H54 (cell line): ENCODE results near the gene STEAP1B.
"Not testable (repeated sequence)": the region's sequence is repeated elsewhere in the genome, so short reads cannot be mapped to it uniquely, and the experiment has no call there.

ENCODE experiments used
- DNase-seq: peaks from one replicate; pipeline ENCODE4 v3.0.0; 2011; ENCODE audit warnings: low spot score, mixed read lengths; ENCODE audit not compliant: insufficient read length
- FAIRE-seq: peaks from 3 replicates; lab custom pipeline; 2011; peaks lifted over from hg19 to GRCh38; lab: Jason Lieb, UNC
- POLR2A ChIP-seq: IDR thresholded peaks from 2 replicates; pipeline ENCODE4 v1.6.1; 2011; ENCODE audit warnings: low read depth, mild to moderate bottlenecking, low read length

The STEAP1B gene

GRCh38 chr7:22447762-22448161, 52.2 kb downstream of the STEAP1B start:
- no peak for FAIRE-seq

GRCh38 chr7:22447008-22447407, 53.0 kb downstream of the STEAP1B start:
- FAIRE-seq (no peak), DNase-seq (no peak)
- no peak for TF ChIP-seq POLR2A

More at GRCh38 chr7:22447762-22448161, 52.2 kb downstream of the STEAP1B start:
- TF ChIP-seq POLR2A = no peak
- DNase-seq = no peak

GRCh38 chr7:22445853-22446252, 54.1 kb downstream of the STEAP1B start:
- TF ChIP-seq POLR2A = no peak
- FAIRE-seq = no peak
- DNase-seq = no peak

GRCh38 chr7:22445140-22445743, 54.7 kb downstream of the STEAP1B start:
- TF ChIP-seq POLR2A = no peak
- peak; percentile 31 for DNase-seq
- FAIRE-seq = peak; percentile 62

GRCh38 chr7:22444181-22444971, 55.6 kb downstream of the STEAP1B start:
- FAIRE-seq (peak; percentile 95), DNase-seq (peak; percentile 57)
- no peak for TF ChIP-seq POLR2A

- no peak for TF ChIP-seq POLR2A
- peak; percentile 31 for DNase-seq
- FAIRE-seq = peak; percentile 86
These were observed 56.4 kb downstream of the STEAP1B start for GRCh38 chr7:22443370-22444180.

- DNase-seq (no peak), FAIRE-seq (no peak)
- TF ChIP-seq POLR2A = no peak
These were observed 57.1 kb downstream of the STEAP1B start for GRCh38 chr7:22442882-22443369.

GRCh38 chr7:22442187-22442881, 57.7 kb downstream of the STEAP1B start:
- FAIRE-seq (no peak), DNase-seq (no peak)
- no peak for TF ChIP-seq POLR2A

- FAIRE-seq (no peak), DNase-seq (no peak)
- no peak for TF ChIP-seq POLR2A
These were observed 58.8 kb downstream of the STEAP1B start for GRCh38 chr7:22441157-22441556.

GRCh38 chr7:22438994-22439393, 61.0 kb downstream of the STEAP1B start:
- FAIRE-seq = no peak
- no peak for DNase-seq
- no peak for TF ChIP-seq POLR2A

- FAIRE-seq = not testable (repeated sequence)
These were observed 63.4 kb downstream of the STEAP1B start for GRCh38 chr7:22436552-22436951.

GRCh38 chr7:22435720-22436119, 64.3 kb downstream of the STEAP1B start:
- FAIRE-seq (no peak), DNase-seq (no peak)
- no peak for TF ChIP-seq POLR2A

More at GRCh38 chr7:22436552-22436951, 63.4 kb downstream of the STEAP1B start:
- not testable (repeated sequence) for DNase-seq

- FAIRE-seq (no peak), DNase-seq (no peak)
- no peak for TF ChIP-seq POLR2A
These were observed 64.9 kb downstream of the STEAP1B start for GRCh38 chr7:22435105-22435504.
